Brain microvascular endothelial cell (primary cell): ENCODE measurements around the gene STYXL2.
A peak's percentile ranks its signal among the peaks of the same experiment; 100 is the strongest.

Experiments
- DNase-seq: peaks from one replicate; pipeline ENCODE4 v3.0.0-alpha.2; 2020
- H3K27ac ChIP-seq: fragments of 250-450 bp; sonication (Bioruptor Pico); 2 replicates; pipeline ENCODE4 v1.5.1; 2020; ENCODE audit warnings: mild to moderate bottlenecking, moderate library complexity
- H3K27me3 ChIP-seq: fragments of 250-450 bp; sonication (Bioruptor Pico); replicated peaks from 2 replicates; pipeline ENCODE4 v1.5.1; 2020; ENCODE audit warnings: mild to moderate bottlenecking
- H3K36me3 ChIP-seq: fragments of 250-450 bp; sonication (Bioruptor Pico); replicated peaks from 2 replicates; pipeline ENCODE4 v1.5.1; 2020; ENCODE audit warnings: mild to moderate bottlenecking
- H3K4me3 ChIP-seq: 2 replicates; pipeline ENCODE4 v1.5.1; 2011; ENCODE audit warnings: low read depth, mild to moderate bottlenecking, control low read depth, low read length, moderate library complexity
- in situ Hi-C: cut with HindIII; loops from 2 replicates; pipeline ENCODE4 v1.10.0; 2017; ENCODE audit warnings: low sequenced_read_pairs, low pct_ligation_motif_present
- TF ChIP-seq, protein P1 (sequence below): IDR thresholded peaks from 2 replicates; pipeline ENCODE4 v1.5.1; 2011; ENCODE audit warnings: low read depth, mild to moderate bottlenecking, moderate library complexity, low read length, control low read depth, inconsistent platforms; ENCODE audit errors: missing control alignments

STYXL2 gene

DNA sequence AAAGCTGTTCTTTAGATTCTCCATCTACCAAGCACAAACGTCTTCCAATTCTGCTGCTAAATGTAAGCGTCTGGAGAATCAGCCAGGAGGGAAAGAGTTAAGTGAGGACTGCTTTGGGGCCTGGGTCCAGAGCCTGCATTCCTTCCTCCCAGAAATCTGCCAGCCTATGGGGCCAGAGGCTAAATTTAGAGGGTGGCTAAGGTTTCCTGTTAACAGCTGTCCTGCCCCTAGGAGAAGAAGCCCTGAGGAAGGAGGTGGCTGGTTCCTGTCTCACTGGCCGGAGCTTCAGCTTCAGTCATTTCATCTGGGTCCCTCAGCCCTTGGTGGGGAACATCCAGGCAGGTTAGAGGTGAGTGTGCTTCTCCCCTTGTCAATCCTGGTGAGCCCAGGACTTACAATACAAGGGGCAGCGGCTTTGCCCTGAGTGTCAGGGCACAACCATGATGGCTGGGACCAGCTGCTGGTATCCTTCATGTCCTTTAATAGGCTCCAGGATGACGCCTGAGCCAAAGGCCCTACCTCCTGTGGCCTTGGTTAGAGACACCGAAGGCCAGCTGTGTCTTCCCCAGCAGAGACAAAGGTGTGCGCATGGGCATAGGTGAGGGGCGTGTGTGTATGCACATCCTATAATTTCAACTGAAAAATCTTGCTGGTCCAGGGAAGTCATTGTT is at the start of gene STYXL2:
STYXL2 (plus strand) TSS at position 230 of the 671 bp plus-strand sequence. CDS start 775 bp downstream, outside the sequence.
- no peak within 1 kb of the TSS for H3K27ac ChIP-seq
- H3K4me3 ChIP-seq: no peak within 1 kb of the TSS
- in situ Hi-C loops: no loop called here
- no peaks in the 10 kb centered on the region for H3K27me3 ChIP-seq
- TF ChIP-seq, protein P1, sequence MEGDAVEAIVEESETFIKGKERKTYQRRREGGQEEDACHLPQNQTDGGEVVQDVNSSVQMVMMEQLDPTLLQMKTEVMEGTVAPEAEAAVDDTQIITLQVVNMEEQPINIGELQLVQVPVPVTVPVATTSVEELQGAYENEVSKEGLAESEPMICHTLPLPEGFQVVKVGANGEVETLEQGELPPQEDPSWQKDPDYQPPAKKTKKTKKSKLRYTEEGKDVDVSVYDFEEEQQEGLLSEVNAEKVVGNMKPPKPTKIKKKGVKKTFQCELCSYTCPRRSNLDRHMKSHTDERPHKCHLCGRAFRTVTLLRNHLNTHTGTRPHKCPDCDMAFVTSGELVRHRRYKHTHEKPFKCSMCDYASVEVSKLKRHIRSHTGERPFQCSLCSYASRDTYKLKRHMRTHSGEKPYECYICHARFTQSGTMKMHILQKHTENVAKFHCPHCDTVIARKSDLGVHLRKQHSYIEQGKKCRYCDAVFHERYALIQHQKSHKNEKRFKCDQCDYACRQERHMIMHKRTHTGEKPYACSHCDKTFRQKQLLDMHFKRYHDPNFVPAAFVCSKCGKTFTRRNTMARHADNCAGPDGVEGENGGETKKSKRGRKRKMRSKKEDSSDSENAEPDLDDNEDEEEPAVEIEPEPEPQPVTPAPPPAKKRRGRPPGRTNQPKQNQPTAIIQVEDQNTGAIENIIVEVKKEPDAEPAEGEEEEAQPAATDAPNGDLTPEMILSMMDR: no peak
- DNase-seq: no peak
- H3K36me3 ChIP-seq: no peaks in the 10 kb centered on the region

DNA sequence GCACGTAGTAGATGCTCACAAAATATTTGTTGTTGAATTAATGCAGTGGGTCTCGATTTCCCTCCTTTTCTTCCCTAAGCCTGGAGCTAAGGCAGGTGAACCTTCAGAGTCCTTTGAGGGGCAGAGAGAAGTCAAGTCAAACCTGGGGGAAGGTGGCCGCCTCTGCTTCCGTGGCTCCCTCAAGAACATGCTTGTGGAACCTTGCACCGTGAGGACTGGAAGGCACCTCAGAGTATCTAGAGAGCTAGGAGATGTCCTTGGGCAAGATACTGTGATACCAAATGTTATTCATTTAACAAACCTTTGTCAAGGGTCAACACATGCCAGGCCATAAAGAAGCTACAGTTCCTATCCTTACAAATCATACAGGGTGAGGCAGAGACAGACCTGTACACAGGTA is 42.0 kb upstream of the STYXL2 start:
- peaks cover 8% of the 10 kb centered on the region for H3K27me3 ChIP-seq
- no peaks in the 10 kb centered on the region for H3K36me3 ChIP-seq
- H3K27ac ChIP-seq: no peak overlapping the region
- DNase-seq: no peak
- H3K4me3 ChIP-seq: no peak overlapping the region
- in situ Hi-C loops: no loop called here
- TF ChIP-seq, protein P1: no peak

DNA sequence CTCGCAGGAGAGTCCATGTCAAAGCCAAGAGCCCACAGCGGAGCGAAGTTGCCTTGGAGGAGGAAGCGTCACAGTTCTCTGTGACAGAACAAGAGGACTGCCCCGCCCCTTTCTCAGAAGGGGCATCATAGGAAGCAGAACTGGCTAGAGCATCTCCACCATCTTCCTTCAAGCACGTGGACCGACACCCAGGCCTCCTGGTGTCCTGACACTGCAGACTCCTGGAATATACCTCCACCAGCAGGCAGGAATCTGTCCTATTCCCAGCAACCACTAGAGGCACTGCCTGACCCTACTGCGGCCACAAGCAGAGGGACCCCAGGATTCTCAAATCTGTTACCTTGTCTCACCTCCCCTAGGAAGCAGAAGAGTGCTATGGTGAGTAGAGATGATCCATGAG is 41.5 kb upstream of the STYXL2 start:
- no peak overlapping the region for H3K4me3 ChIP-seq
- H3K27ac ChIP-seq: no peak overlapping the region
- in situ Hi-C loops: no loop called here
- TF ChIP-seq, protein P1: peak; percentile 82
- DNase-seq: no peak
- H3K27me3 ChIP-seq: peaks cover 8% of the 10 kb centered on the region
- no peaks in the 10 kb centered on the region for H3K36me3 ChIP-seq

DNA sequence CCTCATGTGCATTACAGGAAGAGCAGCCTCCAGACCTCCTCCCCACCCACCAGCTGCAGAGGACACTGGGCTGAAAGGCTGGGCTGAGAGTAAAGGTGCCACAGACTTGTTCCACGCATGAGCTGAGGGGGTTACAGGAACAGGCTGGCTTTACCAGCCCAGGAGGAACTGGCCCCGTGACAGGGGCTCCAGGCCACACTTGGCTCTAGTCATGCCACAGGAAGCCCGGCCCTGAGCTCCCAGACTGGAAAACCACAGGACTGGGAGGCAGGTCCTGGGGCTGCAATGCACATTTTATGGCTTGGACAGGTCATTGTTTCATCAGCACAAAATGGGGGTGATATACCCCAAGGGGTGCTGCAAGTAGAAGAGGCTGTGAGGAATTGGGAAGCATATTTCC is 39.3 kb upstream of the STYXL2 start:
- no peak overlapping the region for H3K27ac ChIP-seq

DNA sequence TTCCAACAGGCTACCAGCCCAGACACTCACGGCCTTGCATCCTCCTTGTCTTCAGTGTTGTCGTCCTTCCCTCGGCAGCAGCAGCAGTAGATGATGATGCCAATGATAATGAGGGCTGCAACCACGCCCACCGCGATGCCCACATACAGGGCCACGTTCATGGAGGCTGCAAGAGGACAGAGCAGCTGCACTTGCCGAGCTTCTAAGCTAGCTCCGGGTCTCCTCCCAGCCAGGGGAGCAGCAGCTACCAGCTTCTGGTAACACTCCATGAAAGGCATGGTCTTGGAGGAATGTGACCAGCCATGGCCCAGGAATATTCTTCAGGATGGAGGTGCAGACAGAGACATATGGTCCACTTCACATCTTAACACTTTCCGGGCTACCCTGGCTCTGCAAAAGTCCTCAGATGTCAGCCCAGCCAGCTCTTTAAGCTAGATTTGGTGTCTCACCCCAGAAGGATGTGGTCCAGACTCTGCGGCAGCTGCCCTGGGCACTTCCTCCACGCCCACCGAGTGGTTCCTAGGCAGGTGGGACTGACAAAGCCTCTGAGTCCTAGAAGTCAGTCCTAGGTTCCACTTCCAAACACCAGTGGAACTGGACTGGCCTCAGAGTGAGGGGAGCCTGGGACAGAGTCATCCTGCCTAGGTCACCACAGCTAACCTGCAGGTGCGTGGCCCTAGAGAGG is 38.8 kb upstream of the STYXL2 start:
- in situ Hi-C loops: no loop called here
- Histone ChIP-seq H3K4me3 (no peak overlapping the region), H3K27me3 (peaks cover 3% of the 10 kb centered on the region), H3K27ac (no peak overlapping the region), H3K36me3 (no peaks in the 10 kb centered on the region)
- TF ChIP-seq, protein P1: no peak
- DNase-seq: no peak

More for the DNA sequence above, 39.3 kb upstream of the STYXL2 start:
- TF ChIP-seq, protein P1: no peak
- H3K36me3 ChIP-seq: no peaks in the 10 kb centered on the region
- no peak overlapping the region for H3K4me3 ChIP-seq
- no peak for DNase-seq
- H3K27me3 ChIP-seq: peaks cover 3% of the 10 kb centered on the region
- in situ Hi-C loops: no loop called here
